SK-N-SH treated with all-trans-retinoic acid at 6 μM for 48 hours (cell line): ENCODE results near the gene CD59.

Source experiments
- ATAC-seq: fragments of 200-7000 bp; cut with Tn5 transposase; 3 replicates; pipeline ENCODE4 v1.9.1; 2020; ENCODE audit warnings: mild to moderate bottlenecking, moderate library complexity
- ARNTL ChIP-seq: fragments of 450-650 bp; formaldehyde crosslinking; IDR thresholded peaks from 2 replicates; pipeline ENCODE4 v1.5.0; 2020; ENCODE audit warnings: low read depth, mild to moderate bottlenecking, moderate library complexity, borderline replicate concordance
- BACH2 ChIP-seq: fragments of 250-450 bp; sonication (Bioruptor Pico); IDR thresholded peaks from 2 replicates; pipeline ENCODE4 v1.9.0; 2021; ENCODE audit warnings: mild to moderate bottlenecking, borderline replicate concordance
- CSDC2 ChIP-seq: fragments of 250-450 bp; sonication (Bioruptor Pico); IDR thresholded peaks from 2 replicates; pipeline ENCODE4 v1.5.0; 2020; ENCODE audit warnings: mild to moderate bottlenecking, moderate library complexity
- CSRNP3 ChIP-seq: fragments of 250-450 bp; sonication (Bioruptor Pico); IDR thresholded peaks from 2 replicates; pipeline ENCODE4 v1.5.1; 2021; ENCODE audit warnings: mild to moderate bottlenecking, moderate library complexity
- ESRRG ChIP-seq: fragments of 250-450 bp; sonication (Bioruptor Pico); IDR thresholded peaks from 2 replicates; pipeline ENCODE4 v1.6.1; 2021; ENCODE audit warnings: mild to moderate bottlenecking
- GLIS3 ChIP-seq: fragments of 250-450 bp; sonication (Bioruptor Pico); IDR thresholded peaks from 2 replicates; pipeline ENCODE4 v1.5.0; 2020; ENCODE audit warnings: mild to moderate bottlenecking, moderate library complexity
- ISL1 ChIP-seq: fragments of 250-450 bp; sonication (Bioruptor Pico); IDR thresholded peaks from 2 replicates; pipeline ENCODE4 v2.1.2; 2022; ENCODE audit warnings: mild to moderate bottlenecking, moderate library complexity
- OSR1 ChIP-seq: fragments of 250-450 bp; sonication (Bioruptor Pico); IDR thresholded peaks from 2 replicates; pipeline ENCODE4 v1.8.0; 2022; ENCODE audit warnings: moderate library complexity, mild to moderate bottlenecking, inconsistent platforms
- PATZ1 ChIP-seq: fragments of 250-450 bp; sonication (Bioruptor Pico); IDR thresholded peaks from 2 replicates; pipeline ENCODE4 v1.8.0; 2020; ENCODE audit warnings: mild to moderate bottlenecking, moderate library complexity, borderline replicate concordance
- PPARA ChIP-seq: fragments of 250-450 bp; sonication (Bioruptor Pico); IDR thresholded peaks from 2 replicates; pipeline ENCODE4 v1.5.0; 2020; ENCODE audit warnings: mild to moderate bottlenecking, borderline replicate concordance
- RARB ChIP-seq: fragments of 250-450 bp; sonication (Bioruptor Pico); IDR thresholded peaks from 2 replicates; pipeline ENCODE4 v1.8.0; 2021; ENCODE audit warnings: mild to moderate bottlenecking, moderate library complexity
- SNAI2 ChIP-seq: fragments of 250-450 bp; sonication (Bioruptor Pico); IDR thresholded peaks from 2 replicates; pipeline ENCODE4 v1.5.0; 2020; ENCODE audit warnings: mild to moderate bottlenecking, moderate library complexity
- TCF4 ChIP-seq: fragments of 250-450 bp; sonication (Bioruptor Pico); IDR thresholded peaks from 2 replicates; pipeline ENCODE4 v1.8.0; 2021; ENCODE audit warnings: mild to moderate bottlenecking, moderate library complexity, borderline replicate concordance
- TSHZ2 ChIP-seq: fragments of 250-450 bp; sonication (Bioruptor Pico); IDR thresholded peaks from 2 replicates; pipeline ENCODE4 v1.5.0; 2020; ENCODE audit warnings: mild to moderate bottlenecking, moderate library complexity
- ZC3H10 ChIP-seq: fragments of 250-450 bp; sonication (Bioruptor Pico); IDR thresholded peaks from 2 replicates; pipeline ENCODE4 v1.5.1; 2021; ENCODE audit warnings: mild to moderate bottlenecking, moderate library complexity
- ZFP3 ChIP-seq: fragments of 250-450 bp; sonication (Bioruptor Pico); IDR thresholded peaks from 2 replicates; pipeline ENCODE4 v1.5.0; 2020; ENCODE audit warnings: mild to moderate bottlenecking, moderate library complexity
- ZNF70 ChIP-seq: fragments of 450-650 bp; formaldehyde crosslinking; IDR thresholded peaks from 2 replicates; pipeline ENCODE4 v1.5.0; 2020; ENCODE audit warnings: mild to moderate bottlenecking, moderate library complexity
- ZNF8 ChIP-seq: fragments of 450-650 bp; formaldehyde crosslinking; IDR thresholded peaks from 2 replicates; pipeline ENCODE4 v1.5.0; 2020; ENCODE audit warnings: mild to moderate bottlenecking, moderate library complexity
- TF ChIP-seq, protein P1 (sequence below): fragments of 250-450 bp; sonication (Bioruptor Pico); IDR thresholded peaks from 2 replicates; pipeline ENCODE4 v1.8.0; 2021; ENCODE audit warnings: low read depth, mild to moderate bottlenecking, moderate library complexity, borderline replicate concordance
- TF ChIP-seq, protein P2 (sequence below): fragments of 250-450 bp; sonication (Bioruptor Pico); IDR thresholded peaks from 2 replicates; pipeline ENCODE4 v1.5.1; 2020; ENCODE audit warnings: low read depth, mild to moderate bottlenecking, moderate library complexity

CD59 gene

GRCh38 chr11:33741806-33742205 lies 5.6 kb upstream of the CD59 start:
- no peak for ATAC-seq
- no peak for TF ChIP-seq TCF4
- no peak for TF ChIP-seq TSHZ2
- TF ChIP-seq SNAI2 (CRISPR knock-in tag): no peak
- no peak for TF ChIP-seq ZFP3 (CRISPR knock-in tag)
- TF ChIP-seq, protein P1, sequence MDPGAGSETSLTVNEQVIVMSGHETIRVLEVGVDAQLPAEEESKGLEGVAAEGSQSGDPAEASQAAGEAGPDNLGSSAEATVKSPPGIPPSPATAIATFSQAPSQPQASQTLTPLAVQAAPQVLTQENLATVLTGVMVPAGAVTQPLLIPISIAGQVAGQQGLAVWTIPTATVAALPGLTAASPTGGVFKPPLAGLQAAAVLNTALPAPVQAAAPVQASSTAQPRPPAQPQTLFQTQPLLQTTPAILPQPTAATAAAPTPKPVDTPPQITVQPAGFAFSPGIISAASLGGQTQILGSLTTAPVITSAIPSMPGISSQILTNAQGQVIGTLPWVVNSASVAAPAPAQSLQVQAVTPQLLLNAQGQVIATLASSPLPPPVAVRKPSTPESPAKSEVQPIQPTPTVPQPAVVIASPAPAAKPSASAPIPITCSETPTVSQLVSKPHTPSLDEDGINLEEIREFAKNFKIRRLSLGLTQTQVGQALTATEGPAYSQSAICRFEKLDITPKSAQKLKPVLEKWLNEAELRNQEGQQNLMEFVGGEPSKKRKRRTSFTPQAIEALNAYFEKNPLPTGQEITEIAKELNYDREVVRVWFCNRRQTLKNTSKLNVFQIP (CRISPR knock-in tag): no peak
- no peak for TF ChIP-seq ARNTL

DNA sequence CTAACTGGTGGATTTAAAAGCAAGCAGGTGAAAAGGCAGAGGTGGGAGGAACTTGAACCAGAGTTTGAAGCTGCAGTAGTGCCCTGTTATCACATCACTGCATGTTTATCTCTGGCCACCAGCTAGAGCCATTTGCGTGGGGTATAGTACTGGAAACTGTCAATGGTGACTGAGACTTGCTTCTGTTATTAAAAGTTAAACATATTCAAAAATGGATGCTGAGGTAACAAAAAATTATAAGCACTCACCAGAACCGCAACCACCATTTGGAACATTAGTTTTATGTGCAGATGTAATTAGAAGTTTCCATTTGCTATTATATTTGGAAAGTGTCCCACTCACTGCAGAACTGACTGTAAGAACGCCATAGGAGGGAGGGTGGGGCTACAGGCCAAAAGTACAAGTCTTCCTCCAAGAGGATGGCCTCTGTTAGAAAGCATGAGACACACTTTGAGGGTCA lies 1.2 kb upstream of the CD59 start:
- no peak for ATAC-seq
- TF ChIP-seq ISL1 (CRISPR knock-in tag): no peak
- TF ChIP-seq CSRNP3 (CRISPR knock-in tag): no peak
- TF ChIP-seq ZNF8 (CRISPR knock-in tag): no peak
- TF ChIP-seq RARB: no peak
- no peak for TF ChIP-seq ARNTL
- TF ChIP-seq ZNF70 (CRISPR knock-in tag): no peak
- no peak for TF ChIP-seq ESRRG
- no peak for TF ChIP-seq ZC3H10 (CRISPR knock-in tag)
- no peak for TF ChIP-seq BACH2 (CRISPR knock-in tag)
- no peak for TF ChIP-seq SNAI2 (CRISPR knock-in tag)
- TF ChIP-seq CSDC2 (CRISPR knock-in tag): no peak
- TF ChIP-seq, protein P2, sequence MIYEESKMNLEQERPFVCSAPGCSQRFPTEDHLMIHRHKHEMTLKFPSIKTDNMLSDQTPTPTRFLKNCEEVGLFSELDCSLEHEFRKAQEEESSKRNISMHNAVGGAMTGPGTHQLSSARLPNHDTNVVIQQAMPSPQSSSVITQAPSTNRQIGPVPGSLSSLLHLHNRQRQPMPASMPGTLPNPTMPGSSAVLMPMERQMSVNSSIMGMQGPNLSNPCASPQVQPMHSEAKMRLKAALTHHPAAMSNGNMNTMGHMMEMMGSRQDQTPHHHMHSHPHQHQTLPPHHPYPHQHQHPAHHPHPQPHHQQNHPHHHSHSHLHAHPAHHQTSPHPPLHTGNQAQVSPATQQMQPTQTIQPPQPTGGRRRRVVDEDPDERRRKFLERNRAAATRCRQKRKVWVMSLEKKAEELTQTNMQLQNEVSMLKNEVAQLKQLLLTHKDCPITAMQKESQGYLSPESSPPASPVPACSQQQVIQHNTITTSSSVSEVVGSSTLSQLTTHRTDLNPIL (CRISPR knock-in tag): no peak
- TF ChIP-seq PPARA: no peak
- no peak for TF ChIP-seq GLIS3 (CRISPR knock-in tag)
- TF ChIP-seq OSR1 (CRISPR knock-in tag): no peak
- no peak for TF ChIP-seq PATZ1 (CRISPR knock-in tag)
- TF ChIP-seq TCF4: no peak
- TF ChIP-seq, protein P1 (CRISPR knock-in tag): no peak
- TF ChIP-seq TSHZ2: no peak
- TF ChIP-seq, all 23 proteins: peak for 0
